Tibial artery (tissue), 4 donors: ENCODE results near the gene OOEP.

Experiments
- DNase-seq, 2 donors: peaks; one replicate each; pipeline ENCODE4 v3.0.0-alpha.2; 2019
- H3K27ac ChIP-seq, 2 donors: fragments of 200-600 bp; sonication (generic) in 1 of 2; 1 replicate in 1 of 2; 2 replicates in 1 of 2; pipeline ENCODE4 v1.5.1; 2018 to 2019; ENCODE audit warnings: mild to moderate bottlenecking in 1 of 2
- H3K27me3 ChIP-seq, 2 donors: fragments of 200-600 bp; sonication (generic) in 1 of 2; one replicate each; pipeline versions ENCODE4 v1.5.1 to v1.6.0; 2016 to 2019
- H3K36me3 ChIP-seq, 3 donors: fragments of 200-600 bp; sonication (generic) in 2 of 3; one replicate each; pipeline ENCODE4 v1.5.1; 2016 to 2019; ENCODE audit warnings: mild to moderate bottlenecking in 2 of 3
- H3K4me1 ChIP-seq, 4 donors: fragments of 200-600 bp; sonication (generic) in 2 of 4; 1 replicate in 3 of 4; 2 replicates in 1 of 4; pipeline ENCODE4 v1.5.1; 2016 to 2019
- H3K4me3 ChIP-seq, 2 donors: fragments of 200-600 bp; sonication (generic) in 1 of 2; 1 replicate in 1 of 2; 2 replicates in 1 of 2; pipeline ENCODE4 v1.5.1; 2018 to 2019; ENCODE audit warnings: mild to moderate bottlenecking in 2 of 2
- H3K9me3 ChIP-seq, 3 donors: fragments of 200-600 bp; sonication (generic) in 1 of 3; one replicate each; pipeline ENCODE4 v1.5.1; 2016 to 2019
- CTCF ChIP-seq, 2 experiments: fragments of 200-600 bp in 1 of 2; fragments of 450-650 bp in 1 of 2; IDR thresholded peaks; one replicate each; pipeline ENCODE4 v1.5.1; 2017 to 2019; ENCODE audit warnings: antibody characterized with exemption in 2 of 2, mild to moderate bottlenecking in 1 of 2, moderate library complexity in 1 of 2
- intact Hi-C: fragments of 100-400 bp; cut with DNase I; formaldehyde crosslinking; loops from one replicate; pipeline ENCODE4 v1.15.0; 2023; ENCODE audit warnings: low total_unique reads

OOEP gene

GRCh38 chr6:73349311-73349710 is 20.4 kb downstream of the OOEP start:
- H3K27ac ChIP-seq = no peak overlapping the region
- H3K27me3 ChIP-seq = peaks cover 0 to 20% of the 10 kb centered on the region in 2 donors
- H3K36me3 ChIP-seq = no peaks in the 10 kb centered on the region
- no peak overlapping the region for H3K4me3 ChIP-seq
- DNase-seq = no peak
- H3K9me3 ChIP-seq = no peaks in the 10 kb centered on the region
- intact Hi-C loops = no loop called here
- no peaks in the 10 kb centered on the region for H3K4me1 ChIP-seq
- TF ChIP-seq CTCF (IDR thresholded peaks at IDR 0.05) = no peak

DNA sequence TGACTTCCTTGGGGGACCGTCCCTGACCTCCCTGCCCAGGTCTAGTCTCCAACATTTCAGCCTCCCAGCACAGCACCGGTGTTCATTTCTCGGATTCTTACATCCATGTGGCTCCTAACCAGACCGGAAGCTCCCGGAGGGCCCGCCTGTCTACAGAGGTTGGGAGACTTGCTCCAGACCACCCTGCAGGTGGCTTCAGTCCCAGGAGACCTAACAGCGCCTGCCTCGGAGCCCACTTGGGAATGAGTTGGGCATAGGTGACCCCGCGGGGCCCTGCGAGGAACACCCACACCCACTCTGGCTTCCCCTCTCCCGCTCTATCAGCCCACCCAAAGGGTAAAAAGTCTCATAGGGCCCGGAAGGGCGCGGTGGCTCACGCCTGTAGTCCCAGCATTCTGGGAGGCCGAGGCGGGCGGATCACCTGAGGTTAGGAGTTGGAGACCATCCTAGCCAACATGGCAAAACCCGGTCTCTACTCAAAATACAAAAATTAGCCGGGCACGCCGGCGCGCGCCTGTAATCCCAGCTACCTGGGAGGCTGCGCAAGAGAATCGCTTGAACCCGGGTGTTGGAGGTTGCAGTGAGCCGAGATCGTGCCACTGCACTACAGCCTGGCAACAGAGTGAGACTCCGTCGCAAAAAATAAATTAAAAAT is 21.0 kb downstream of the OOEP start:
- intact Hi-C loops = no loop called here
- Histone ChIP-seq H3K27me3 (peaks cover 0 to 20% of the 10 kb centered on the region in 2 donors), H3K4me3 (no peak overlapping the region), H3K27ac (no peak overlapping the region), H3K36me3 (no peaks in the 10 kb centered on the region), H3K4me1 (no peaks in the 10 kb centered on the region), H3K9me3 (no peaks in the 10 kb centered on the region)
- no peak for TF ChIP-seq CTCF (IDR thresholded peaks at IDR 0.05)
- DNase-seq = no peak

GRCh38 chr6:73343164-73343563 is 26.5 kb downstream of the OOEP start:
- Histone ChIP-seq H3K27me3 (peaks cover 0 to 3% of the 10 kb centered on the region in 2 donors), H3K4me1 (no peaks in the 10 kb centered on the region), H3K4me3 (no peak overlapping the region), H3K27ac (no peak overlapping the region), H3K36me3 (no peaks in the 10 kb centered on the region), H3K9me3 (no peaks in the 10 kb centered on the region)
- TF ChIP-seq CTCF (IDR thresholded peaks at IDR 0.05) = no peak
- no peak for DNase-seq
- intact Hi-C loops = no loop called here

GRCh38 chr6:73342174-73342573 is 27.5 kb downstream of the OOEP start:
- intact Hi-C loops = no loop called here
- Histone ChIP-seq H3K9me3 (no peaks in the 10 kb centered on the region), H3K4me3 (no peak overlapping the region), H3K4me1 (no peaks in the 10 kb centered on the region), H3K27me3 (no peaks in the 10 kb centered on the region), H3K27ac (no peak overlapping the region), H3K36me3 (no peaks in the 10 kb centered on the region)
- TF ChIP-seq CTCF (IDR thresholded peaks at IDR 0.05) = no peak
- no peak for DNase-seq

DNA sequence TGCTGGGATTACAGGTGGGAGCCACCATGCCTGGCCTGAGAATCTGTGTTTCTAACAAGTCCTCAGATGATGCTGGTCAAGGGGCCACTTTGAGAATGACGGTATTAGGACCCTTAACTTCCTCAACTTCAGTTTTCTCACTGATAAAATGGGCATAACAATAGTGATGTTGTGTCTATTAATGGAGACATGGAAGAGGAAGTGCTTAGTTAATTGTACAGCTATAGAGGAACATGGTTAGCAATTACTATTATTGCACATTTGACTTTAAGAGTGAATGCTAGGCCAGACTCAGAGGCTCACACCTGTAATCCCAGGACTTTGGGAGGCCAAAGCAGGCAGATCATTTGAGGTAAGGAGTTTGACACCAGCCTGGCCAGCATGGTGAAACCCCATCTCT is 28.4 kb downstream of the OOEP start:
- Histone ChIP-seq H3K4me1 (no peaks in the 10 kb centered on the region), H3K9me3 (no peaks in the 10 kb centered on the region), H3K27ac (no peak overlapping the region), H3K4me3 (no peak overlapping the region), H3K27me3 (no peaks in the 10 kb centered on the region), H3K36me3 (no peaks in the 10 kb centered on the region)
- TF ChIP-seq CTCF (IDR thresholded peaks at IDR 0.05) = no peak
- DNase-seq = no peak
- intact Hi-C loops = no loop called here

DNA sequence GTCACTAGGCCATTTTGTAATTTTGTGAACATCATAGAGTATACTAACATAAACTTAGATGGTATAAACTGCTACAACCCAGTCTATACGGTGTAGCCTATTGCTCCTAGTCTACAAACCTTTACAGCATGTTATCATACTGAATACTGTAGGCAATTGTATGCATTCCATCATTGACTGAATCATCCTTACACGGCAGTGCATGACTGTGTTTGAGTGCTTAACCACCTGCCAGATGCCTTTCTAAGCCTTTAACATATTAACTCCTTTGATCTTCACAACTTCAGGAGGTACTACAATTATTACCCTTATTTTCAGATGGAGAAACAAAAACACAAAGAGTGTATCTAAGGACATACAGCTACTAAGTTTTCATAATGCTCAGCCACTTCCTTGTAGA is 29.6 kb downstream of the OOEP start:
- H3K4me1 ChIP-seq = no peaks in the 10 kb centered on the region
- no peaks in the 10 kb centered on the region for H3K9me3 ChIP-seq
- H3K36me3 ChIP-seq = no peaks in the 10 kb centered on the region
- intact Hi-C loops = no loop called here
- no peak overlapping the region for H3K4me3 ChIP-seq
- DNase-seq = no peak
- no peak overlapping the region for H3K27ac ChIP-seq
- no peak for TF ChIP-seq CTCF (IDR thresholded peaks at IDR 0.05)
- H3K27me3 ChIP-seq = no peaks in the 10 kb centered on the region
